ENCODE measurements around the gene BST2.

The BST2 gene

GRCh38 chr19:17389288-17389687 lies 16.1 kb downstream of the BST2 start:
- ATAC-seq (ENCODE audit: insufficient read depth, low read depth) (no peak), DNase-seq (no peak)
- Histone ChIP-seq H3K4me1 (ENCODE audit: insufficient read depth, low read length) (peaks cover 16% of the 10 kb centered on the region), H3K36me3 (ENCODE audit: insufficient read depth, low read length) (no peaks in the 10 kb centered on the region), H3K9me3 (ENCODE audit: insufficient read depth, low read length, severe bottlenecking) (no peaks in the 10 kb centered on the region), H3K27ac (ENCODE audit: low read length) (no peak overlapping the region), H3K79me2 (ENCODE audit: insufficient read depth, low read length) (no peaks in the 10 kb centered on the region), H3K9ac (ENCODE audit: low read depth, low read length) (no peak overlapping the region), H3K4me3 (ENCODE audit: low read depth in 1 of 2, low read length in 2 of 2) (no peak overlapping the region), H3K4me2 (ENCODE audit: insufficient read depth, low read length) (no peak overlapping the region), H2AFZ (ENCODE audit: low read depth, low read length) (no peak overlapping the region), H4K20me1 (ENCODE audit: insufficient read depth, low read length) (no peaks in the 10 kb centered on the region), H3K27me3 (ENCODE audit: insufficient read depth, low read length, poor library complexity) (peaks cover 3% of the 10 kb centered on the region)
- TF ChIP-seq EZH2 (IDR thresholded peaks at IDR 0.05; ENCODE audit: borderline replicate concordance, low read depth, low read length, severe bottlenecking) (no peak), CTCF (IDR thresholded peaks at IDR 0.05; ENCODE audit: borderline replicate concordance, extremely low read depth, low read length, poor library complexity, severe bottlenecking) (no peak)

GRCh38 chr19:17385878-17386611 lies 19.4 kb downstream of the BST2 start:
- no peak overlapping the region for H3K4me2 ChIP-seq (ENCODE audit: insufficient read depth, low read length)
- peak; percentile 75 for DNase-seq
- no peaks in the 10 kb centered on the region for H3K9me3 ChIP-seq (ENCODE audit: insufficient read depth, low read length, severe bottlenecking)
- H4K20me1 ChIP-seq (ENCODE audit: insufficient read depth, low read length) = no peaks in the 10 kb centered on the region
- peak; percentile 95 for TF ChIP-seq CTCF (IDR thresholded peaks at IDR 0.05; ENCODE audit: borderline replicate concordance, extremely low read depth, low read length, poor library complexity, severe bottlenecking)
- TF ChIP-seq EZH2 (IDR thresholded peaks at IDR 0.05; ENCODE audit: borderline replicate concordance, low read depth, low read length, severe bottlenecking) = no peak
- peaks cover 22% of the 10 kb centered on the region for H3K4me1 ChIP-seq (ENCODE audit: insufficient read depth, low read length)
- ATAC-seq (ENCODE audit: insufficient read depth, low read depth) = peak; percentile 79
- no peak overlapping the region for H3K27ac ChIP-seq (ENCODE audit: low read length)
- no peak overlapping the region for H2AFZ ChIP-seq (ENCODE audit: low read depth, low read length)
- H3K79me2 ChIP-seq (ENCODE audit: insufficient read depth, low read length) = no peaks in the 10 kb centered on the region
- no peaks in the 10 kb centered on the region for H3K36me3 ChIP-seq (ENCODE audit: insufficient read depth, low read length)
- H3K4me3 ChIP-seq (ENCODE audit: low read depth in 1 of 2, low read length in 2 of 2) = no peak overlapping the region
- H3K9ac ChIP-seq (ENCODE audit: low read depth, low read length) = no peak overlapping the region
- no peaks in the 10 kb centered on the region for H3K27me3 ChIP-seq (ENCODE audit: insufficient read depth, low read length, poor library complexity)

- Histone ChIP-seq H3K79me2 (ENCODE audit: insufficient read depth, low read length) (no peaks in the 10 kb centered on the region), H3K9ac (ENCODE audit: low read depth, low read length) (no peak overlapping the region), H3K27me3 (ENCODE audit: insufficient read depth, low read length, poor library complexity) (no peaks in the 10 kb centered on the region), H3K27ac (ENCODE audit: low read length) (no peak overlapping the region), H3K4me1 (ENCODE audit: insufficient read depth, low read length) (peaks cover 16% of the 10 kb centered on the region), H3K4me3 (ENCODE audit: low read depth in 1 of 2, low read length in 2 of 2) (no peak overlapping the region), H3K36me3 (ENCODE audit: insufficient read depth, low read length) (no peaks in the 10 kb centered on the region), H4K20me1 (ENCODE audit: insufficient read depth, low read length) (no peaks in the 10 kb centered on the region), H3K9me3 (ENCODE audit: insufficient read depth, low read length, severe bottlenecking) (no peaks in the 10 kb centered on the region), H2AFZ (ENCODE audit: low read depth, low read length) (no peak overlapping the region), H3K4me2 (ENCODE audit: insufficient read depth, low read length) (no peak overlapping the region)
- ATAC-seq (ENCODE audit: insufficient read depth, low read depth) = no peak
- no peak for TF ChIP-seq CTCF (IDR thresholded peaks at IDR 0.05; ENCODE audit: borderline replicate concordance, extremely low read depth, low read length, poor library complexity, severe bottlenecking)
- no peak for TF ChIP-seq EZH2 (IDR thresholded peaks at IDR 0.05; ENCODE audit: borderline replicate concordance, low read depth, low read length, severe bottlenecking)
- no peak for DNase-seq
These were observed 24.8 kb downstream of the BST2 start for GRCh38 chr19:17380426-17381138.

All from DND-41 (cell line).